HUES48 (cell line): Measurements from ENCODE around the gene OXCT1.

Source experiments
- H3K27ac ChIP-seq: one replicate; pipeline ENCODE4 v1.7.0; 2013; ENCODE audit warnings: low read depth, low read length, inconsistent platforms
- H3K27me3 ChIP-seq: 2 replicates; pipeline ENCODE4 v1.6.1; 2013; ENCODE audit warnings: mild to moderate bottlenecking, low read length; ENCODE audit not compliant: control insufficient read depth, insufficient read depth
- H3K36me3 ChIP-seq: 2 replicates; pipeline ENCODE4 v1.6.1; 2013; ENCODE audit warnings: low read length; ENCODE audit not compliant: control insufficient read depth, insufficient read depth
- H3K4me1 ChIP-seq: 2 replicates; pipeline ENCODE4 v1.6.1; 2013; ENCODE audit warnings: mild to moderate bottlenecking, low read length; ENCODE audit not compliant: control insufficient read depth, insufficient read depth
- H3K4me3 ChIP-seq: 2 replicates; pipeline ENCODE4 v1.5.1; 2013; ENCODE audit warnings: mild to moderate bottlenecking, low read depth, low read length
- H3K9ac ChIP-seq: 2 replicates; pipeline ENCODE4 v1.6.1; 2013; ENCODE audit warnings: mild to moderate bottlenecking, low read depth, low read length, moderate library complexity
- H3K9me3 ChIP-seq: 2 replicates; pipeline ENCODE4 v1.6.1; 2013; ENCODE audit warnings: low read length; ENCODE audit not compliant: control insufficient read depth, insufficient read depth

The OXCT1 gene

DNA sequence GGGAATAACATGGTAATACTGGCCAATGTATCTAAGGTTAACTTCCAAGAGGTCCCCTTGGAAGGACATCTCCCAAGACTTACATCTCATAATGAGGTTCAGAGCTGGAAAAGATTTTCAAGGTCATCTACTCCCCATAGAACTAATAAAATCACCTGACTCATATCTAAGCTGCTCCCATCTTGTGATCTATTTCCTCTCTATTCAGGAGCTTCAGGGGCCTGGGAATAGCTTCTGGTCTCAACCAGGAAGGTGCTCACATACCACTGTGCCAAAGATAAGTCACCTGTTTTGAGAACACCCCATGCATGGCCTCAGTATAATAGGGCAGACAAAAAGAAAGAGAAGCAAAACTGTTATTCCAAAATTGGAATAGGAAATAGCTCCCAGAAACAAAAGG is 74.2 kb downstream of the OXCT1 start:
- Histone ChIP-seq H3K27me3 (no peaks in the 10 kb centered on the region), H3K9ac (no peak overlapping the region), H3K4me1 (peaks cover 13% of the 10 kb centered on the region), H3K4me3 (no peak overlapping the region), H3K27ac (no peak overlapping the region), H3K9me3 (no peaks in the 10 kb centered on the region), H3K36me3 (peaks cover 19% of the 10 kb centered on the region)

- H3K9me3 ChIP-seq: no peaks in the 10 kb centered on the region
- H3K9ac ChIP-seq: no peak overlapping the region
- no peak overlapping the region for H3K4me3 ChIP-seq
- peaks cover 13% of the 10 kb centered on the region for H3K4me1 ChIP-seq
- peaks cover 10% of the 10 kb centered on the region for H3K36me3 ChIP-seq
- H3K27me3 ChIP-seq: no peaks in the 10 kb centered on the region
- peak overlapping the region; percentile 51 for H3K27ac ChIP-seq
These were observed 75.1 kb downstream of the OXCT1 start for GRCh38 chr5:41795125-41795524.

- Histone ChIP-seq H3K27me3 (no peaks in the 10 kb centered on the region), H3K9ac (no peak overlapping the region), H3K4me1 (peaks cover 13% of the 10 kb centered on the region), H3K4me3 (no peak overlapping the region), H3K27ac (peak overlapping the region; percentile 51), H3K36me3 (0 out of 2 replicates have a peak, but pooled peaks cover 6% of the 10 kb centered on the region), H3K9me3 (no peaks in the 10 kb centered on the region)
These were observed 75.8 kb downstream of the OXCT1 start for GRCh38 chr5:41794471-41794870.

DNA sequence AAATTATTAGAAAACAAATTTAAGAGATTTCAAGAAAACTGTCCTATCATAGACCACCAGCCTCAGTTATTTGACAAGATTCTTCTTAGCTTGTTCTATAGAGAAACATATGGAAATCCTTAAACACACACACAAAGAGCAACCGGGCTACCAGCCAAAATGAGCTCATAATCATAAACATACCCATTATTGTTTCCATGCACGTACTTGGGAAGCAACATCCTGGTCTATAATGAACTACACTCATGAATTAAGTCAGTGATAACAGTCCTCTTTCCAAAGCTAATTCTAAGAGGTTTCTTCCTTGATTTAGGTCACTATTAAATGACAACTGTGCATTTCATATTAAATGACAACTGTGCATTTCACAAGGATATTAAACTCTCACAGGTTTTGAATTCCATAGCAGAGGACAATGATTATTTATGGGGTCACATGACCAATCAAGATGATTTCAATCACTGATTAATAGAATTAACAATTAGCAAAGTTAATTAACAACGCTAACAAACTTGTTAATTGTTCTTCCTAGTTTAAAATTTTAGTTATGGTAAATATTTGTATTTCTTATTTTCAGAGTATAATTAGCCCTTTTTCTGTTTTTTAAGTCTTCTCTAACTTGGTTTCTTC is 77.0 kb downstream of the OXCT1 start:
- H3K4me1 ChIP-seq: peaks cover 13% of the 10 kb centered on the region
- no peaks in the 10 kb centered on the region for H3K9me3 ChIP-seq
- no peak overlapping the region for H3K9ac ChIP-seq
- H3K27ac ChIP-seq: no peak overlapping the region
- H3K36me3 ChIP-seq: 0 out of 2 replicates have a peak, but pooled peaks cover 6% of the 10 kb centered on the region
- H3K4me3 ChIP-seq: no peak overlapping the region
- H3K27me3 ChIP-seq: no peaks in the 10 kb centered on the region

- Histone ChIP-seq H3K27me3 (no peaks in the 10 kb centered on the region), H3K9me3 (no peaks in the 10 kb centered on the region), H3K36me3 (0 out of 2 replicates have a peak, but pooled peaks cover 6% of the 10 kb centered on the region), H3K9ac (no peak overlapping the region), H3K27ac (no peak overlapping the region), H3K4me1 (peaks cover 17% of the 10 kb centered on the region), H3K4me3 (no peak overlapping the region)
These were observed 80.0 kb downstream of the OXCT1 start for GRCh38 chr5:41790038-41790776.

GRCh38 chr5:41789434-41789833 is 80.8 kb downstream of the OXCT1 start:
- Histone ChIP-seq H3K27me3 (no peaks in the 10 kb centered on the region), H3K4me3 (no peak overlapping the region), H3K9me3 (no peaks in the 10 kb centered on the region), H3K4me1 (peaks cover 9% of the 10 kb centered on the region), H3K9ac (no peak overlapping the region), H3K36me3 (0 out of 2 replicates have a peak, but pooled peaks cover 6% of the 10 kb centered on the region), H3K27ac (no peak overlapping the region)

DNA sequence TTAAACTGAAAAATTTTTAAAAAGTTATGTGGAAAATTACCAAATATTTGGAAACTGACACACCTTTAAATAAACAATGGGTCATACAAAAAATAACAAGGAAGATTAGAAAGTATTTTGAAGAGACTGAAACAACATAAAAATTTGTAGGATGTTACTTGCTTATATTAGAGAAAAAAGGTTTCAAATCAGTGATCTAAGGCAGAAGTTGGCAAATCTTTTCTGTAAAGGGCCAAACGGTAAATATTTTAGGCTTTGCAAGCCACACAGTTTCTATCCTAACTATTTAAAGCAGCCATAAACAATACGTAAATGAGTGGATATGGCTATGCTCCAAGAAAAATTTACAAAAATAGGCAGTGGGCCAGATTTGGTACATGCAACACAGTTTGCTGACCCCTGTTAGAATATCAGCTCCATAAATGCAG is 81.3 kb downstream of the OXCT1 start:
- Histone ChIP-seq H3K4me3 (no peak overlapping the region), H3K9ac (no peak overlapping the region), H3K9me3 (no peaks in the 10 kb centered on the region), H3K36me3 (0 out of 2 replicates have a peak, but pooled peaks cover 2% of the 10 kb centered on the region), H3K27ac (no peak overlapping the region), H3K27me3 (no peaks in the 10 kb centered on the region), H3K4me1 (peaks cover 6% of the 10 kb centered on the region)

DNA sequence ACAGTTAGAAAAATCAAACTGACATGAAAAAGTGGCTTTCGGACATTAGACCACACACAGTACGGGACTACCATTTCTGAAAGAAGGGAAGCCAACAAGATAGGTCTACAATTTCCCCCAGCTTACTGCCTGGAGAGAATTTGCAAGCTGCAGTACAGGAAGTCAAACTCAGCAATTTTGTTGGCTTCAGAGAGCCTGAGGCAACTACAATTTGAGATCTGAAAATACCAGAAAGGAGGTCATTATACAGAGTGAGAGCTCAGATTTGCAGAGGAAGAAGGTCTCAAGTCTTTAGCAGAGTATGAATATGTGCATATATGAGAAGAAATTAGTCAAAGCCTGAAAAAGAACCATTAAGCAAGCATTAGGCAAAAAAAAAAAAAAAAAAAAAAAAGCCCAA is 83.0 kb downstream of the OXCT1 start:
- Histone ChIP-seq H3K27ac (no peak overlapping the region), H3K9me3 (no peaks in the 10 kb centered on the region), H3K9ac (no peak overlapping the region), H3K4me3 (no peak overlapping the region), H3K4me1 (peaks cover 6% of the 10 kb centered on the region), H3K36me3 (peaks cover 5% of the 10 kb centered on the region; the same call in 1 of the 2 replicates), H3K27me3 (no peaks in the 10 kb centered on the region)

- no peak overlapping the region for H3K9ac ChIP-seq
- H3K36me3 ChIP-seq: peaks cover 5% of the 10 kb centered on the region; the same call in 1 of the 2 replicates
- no peaks in the 10 kb centered on the region for H3K9me3 ChIP-seq
- no peak overlapping the region for H3K27ac ChIP-seq
- no peak overlapping the region for H3K4me3 ChIP-seq
- H3K27me3 ChIP-seq: no peaks in the 10 kb centered on the region
- peaks cover 6% of the 10 kb centered on the region for H3K4me1 ChIP-seq
These were observed 85.2 kb downstream of the OXCT1 start for GRCh38 chr5:41785061-41785460.

GRCh38 chr5:41778410-41778809 is 91.8 kb downstream of the OXCT1 start:
- Histone ChIP-seq H3K36me3 (peaks cover under 1% of the 10 kb centered on the region; the same call in 1 of the 2 replicates), H3K9me3 (no peaks in the 10 kb centered on the region), H3K9ac (no peak overlapping the region), H3K27me3 (no peaks in the 10 kb centered on the region), H3K4me3 (no peak overlapping the region), H3K4me1 (peaks cover 13% of the 10 kb centered on the region), H3K27ac (no peak overlapping the region)

DNA sequence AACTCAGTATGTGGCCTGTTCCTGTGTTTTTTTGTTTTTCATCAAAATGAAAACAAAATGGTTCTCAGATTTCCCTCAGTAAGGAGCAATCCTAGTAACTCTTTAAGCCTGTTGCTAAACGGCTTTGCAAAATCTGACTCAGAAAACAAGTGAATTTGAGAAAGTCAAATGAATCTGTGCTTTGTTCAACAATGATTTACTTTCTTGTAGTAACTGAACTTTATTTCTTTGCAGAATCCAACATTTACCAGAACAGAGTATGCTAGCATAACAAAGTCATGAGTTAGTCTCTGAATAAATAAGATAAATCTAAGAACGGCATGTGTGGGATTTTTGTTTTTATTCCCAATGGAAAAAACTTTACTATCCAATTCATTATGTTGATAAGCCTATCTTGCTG is 93.8 kb downstream of the OXCT1 start:
- no peak overlapping the region for H3K27ac ChIP-seq
- no peaks in the 10 kb centered on the region for H3K27me3 ChIP-seq
- no peak overlapping the region for H3K4me3 ChIP-seq
- no peaks in the 10 kb centered on the region for H3K36me3 ChIP-seq
- no peak overlapping the region for H3K9ac ChIP-seq
- H3K9me3 ChIP-seq: no peaks in the 10 kb centered on the region
- H3K4me1 ChIP-seq: peaks cover 13% of the 10 kb centered on the region
